Naive B cell (primary cell): ENCODE results near the gene SYNE2. TPM values are rescaled to one million over a fixed set of nuclear protein-coding genes. Genes with fewer than 3 reads are reported as not detected.
A peak's percentile ranks its signal among the peaks of the same experiment; 100 is the strongest.
"Not testable (repeated sequence)": the region's sequence is repeated elsewhere in the genome, so short reads cannot be mapped to it uniquely, and the experiment has no call there.

ENCODE experiments used
- ATAC-seq, 2 donors: fragments of 150-1000 bp; cut with Tn5 transposase; 2 replicates each; pipeline ENCODE4 v1.10.0; 2021; ENCODE audit warnings: low read depth in 2 of 2, mild to moderate bottlenecking in 2 of 2, moderate library complexity in 2 of 2
- DNase-seq: peaks from one replicate; pipeline ENCODE4 v3.0.0; 2022
- H3K27ac Mint-ChIP-seq, 6 donors: one replicate each; pipeline ENCODE4 v1.8.0; 2020 to 2022; ENCODE audit warnings: mild to moderate bottlenecking in 6 of 6, mixed read lengths in 6 of 6, moderate library complexity in 5 of 6, inconsistent platforms in 2 of 6
- H3K27me3 Mint-ChIP-seq, 3 donors: one replicate each; pipeline ENCODE4 v1.8.0; 2021 to 2022; ENCODE audit warnings: mixed read lengths in 3 of 3, mild to moderate bottlenecking in 1 of 3
- H3K36me3 Mint-ChIP-seq, 2 donors: one replicate each; pipeline ENCODE4 v1.8.0; 2020 to 2022; ENCODE audit warnings: mixed read lengths in 2 of 2, inconsistent platforms in 1 of 2, mild to moderate bottlenecking in 1 of 2
- H3K4me1 Mint-ChIP-seq, 3 donors: one replicate each; pipeline ENCODE4 v1.8.0; 2020 to 2022; ENCODE audit warnings: mixed read lengths in 3 of 3, inconsistent platforms in 1 of 3, mild to moderate bottlenecking in 1 of 3, moderate library complexity in 1 of 3
- H3K4me3 Mint-ChIP-seq, 8 donors: one replicate each; pipeline ENCODE4 v1.8.0; 2020 to 2022; ENCODE audit warnings: mild to moderate bottlenecking in 8 of 8, mixed read lengths in 8 of 8, moderate library complexity in 8 of 8, inconsistent platforms in 2 of 8
- H3K9me3 Mint-ChIP-seq, 7 donors: one replicate each; pipeline ENCODE4 v1.8.0; 2020 to 2022; ENCODE audit warnings: mixed read lengths in 7 of 7, mild to moderate bottlenecking in 5 of 7, inconsistent platforms in 2 of 7, moderate library complexity in 1 of 7
- polyA plus RNA-seq, 6 donors: library from polyadenylated mRNA; unstranded; fragments of 300-500 nt; fragmentation: Illumina TruSeq; gene quantifications; one replicate each; pipeline ENCODE4 v1.2.3, GENCODE V29; 2021; ENCODE audit warnings: low read depth in 6 of 6

SYNE2 gene
- polyA plus RNA-seq, 6 donors from 2014 or later, result 12.0 to 24.8 (median 19.0) TPM

GRCh38 chr14:64126548-64126947 is 273.7 kb downstream of the SYNE2 start:
- ATAC-seq (no peak), DNase-seq (no peak)
- H3K36me3 Mint-ChIP-seq, result peaks cover 0 to 26% of the 10 kb centered on the region in 2 donors
- H3K27ac Mint-ChIP-seq, result no peak overlapping the region
- no peaks in the 10 kb centered on the region for H3K27me3 Mint-ChIP-seq
- peak overlapping the region in 1 of 8 donors; percentile 55 for H3K4me3 Mint-ChIP-seq
- no peaks in the 10 kb centered on the region for H3K4me1 Mint-ChIP-seq
- no peaks in the 10 kb centered on the region for H3K9me3 Mint-ChIP-seq

- H3K9me3 Mint-ChIP-seq, result no peaks in the 10 kb centered on the region
- DNase-seq (no peak), ATAC-seq (no peak)
- H3K27me3 Mint-ChIP-seq, result no peaks in the 10 kb centered on the region
- H3K4me3 Mint-ChIP-seq, result no peak overlapping the region
- peaks cover 0 to 6% of the 10 kb centered on the region in 2 donors for H3K36me3 Mint-ChIP-seq
- H3K27ac Mint-ChIP-seq, result peak overlapping the region in 2 of 6 donors; percentile 9 to 66
- H3K4me1 Mint-ChIP-seq, result no peaks in the 10 kb centered on the region
Observed at GRCh38 chr14:64137657-64138290, 285.0 kb downstream of the SYNE2 start.

- Mint-ChIP-seq H3K4me3 (no peak overlapping the region), H3K36me3 (peaks cover 0 to 1% of the 10 kb centered on the region in 2 donors), H3K27me3 (no peaks in the 10 kb centered on the region), H3K9me3 (no peaks in the 10 kb centered on the region), H3K4me1 (no peaks in the 10 kb centered on the region), H3K27ac (no peak overlapping the region)
- DNase-seq (no peak), ATAC-seq (no peak)
Observed at GRCh38 chr14:64147126-64147790, 294.5 kb downstream of the SYNE2 start.

- no peaks in the 10 kb centered on the region for H3K9me3 Mint-ChIP-seq
- DNase-seq (no peak), ATAC-seq (no peak)
- no peak overlapping the region for H3K4me3 Mint-ChIP-seq
- H3K27me3 Mint-ChIP-seq, result no peaks in the 10 kb centered on the region
- H3K4me1 Mint-ChIP-seq, result no peaks in the 10 kb centered on the region
- H3K27ac Mint-ChIP-seq, result peak overlapping the region in 1 of 6 donors; percentile 54
- peaks cover 0 to 5% of the 10 kb centered on the region in 2 donors for H3K36me3 Mint-ChIP-seq
Observed at GRCh38 chr14:64149921-64150320, 297.1 kb downstream of the SYNE2 start.

GRCh38 chr14:64158608-64159007 is 305.8 kb downstream of the SYNE2 start:
- Mint-ChIP-seq H3K36me3 (no peaks in the 10 kb centered on the region), H3K27ac (peak overlapping the region in 1 of 6 donors; percentile 74), H3K4me3 (no peak overlapping the region), H3K27me3 (no peaks in the 10 kb centered on the region), H3K9me3 (no peaks in the 10 kb centered on the region), H3K4me1 (peaks cover 5 to 18% (median 7%) of the 10 kb centered on the region in 3 donors)
- ATAC-seq (no peak), DNase-seq (no peak)

- peak; percentile 61 to 62 for ATAC-seq
- Mint-ChIP-seq H3K27me3 (no peaks in the 10 kb centered on the region), H3K4me1 (peaks cover 5 to 18% (median 7%) of the 10 kb centered on the region in 3 donors), H3K27ac (peak overlapping the region in 4 of 6 donors; percentile 16 to 66 (median 38)), H3K9me3 (no peaks in the 10 kb centered on the region), H3K4me3 (no peak overlapping the region), H3K36me3 (no peaks in the 10 kb centered on the region)
- DNase-seq, result peak; percentile 46
Observed at GRCh38 chr14:64159588-64159987, 306.8 kb downstream of the SYNE2 start.

- H3K36me3 Mint-ChIP-seq, result no peaks in the 10 kb centered on the region
- peaks cover 4 to 21% (median 5%) of the 10 kb centered on the region in 3 donors for H3K4me1 Mint-ChIP-seq
- H3K27ac Mint-ChIP-seq, result peak overlapping the region in 4 of 6 donors; percentile 4 to 90 (median 62)
- ATAC-seq (peak; percentile 88 to 97), DNase-seq (peak; percentile 24)
- H3K9me3 Mint-ChIP-seq, result no peaks in the 10 kb centered on the region
- no peaks in the 10 kb centered on the region for H3K27me3 Mint-ChIP-seq
- peak overlapping the region in 2 of 8 donors; percentile 7 to 53 for H3K4me3 Mint-ChIP-seq
Observed at GRCh38 chr14:64170181-64170580, 317.4 kb downstream of the SYNE2 start.

GRCh38 chr14:64174922-64175782 is 322.3 kb downstream of the SYNE2 start:
- peak overlapping the region in 2 of 6 donors; percentile 15 to 49 for H3K27ac Mint-ChIP-seq
- ATAC-seq (no peak), DNase-seq (no peak)
- H3K9me3 Mint-ChIP-seq, result no peaks in the 10 kb centered on the region
- no peak overlapping the region for H3K4me3 Mint-ChIP-seq
- peaks cover 4 to 13% (median 5%) of the 10 kb centered on the region in 3 donors for H3K4me1 Mint-ChIP-seq
- no peaks in the 10 kb centered on the region for H3K27me3 Mint-ChIP-seq
- H3K36me3 Mint-ChIP-seq, result peaks cover 0 to 6% of the 10 kb centered on the region in 2 donors

GRCh38 chr14:64176330-64176729 is 323.5 kb downstream of the SYNE2 start:
- Mint-ChIP-seq H3K36me3 (peaks cover 0 to 6% of the 10 kb centered on the region in 2 donors), H3K4me1 (peaks cover 0 to 7% (median 3%) of the 10 kb centered on the region in 3 donors), H3K4me3 (no peak overlapping the region), H3K27me3 (no peaks in the 10 kb centered on the region), H3K27ac (peak overlapping the region in 1 of 6 donors; percentile 69), H3K9me3 (no peaks in the 10 kb centered on the region)
- ATAC-seq (no peak), DNase-seq (no peak)

GRCh38 chr14:64178814-64179213 is 326.0 kb downstream of the SYNE2 start:
- no peaks in the 10 kb centered on the region for H3K9me3 Mint-ChIP-seq

GRCh38 chr14:64182908-64183307 is 330.1 kb downstream of the SYNE2 start:
- not testable (repeated sequence) for H3K4me3 Mint-ChIP-seq, DNase-seq, ATAC-seq, H3K9me3 Mint-ChIP-seq, H3K4me1 Mint-ChIP-seq, H3K27me3 Mint-ChIP-seq
- Mint-ChIP-seq H3K27ac (peak overlapping the region in 2 of 6 donors; percentile 42 to 63), H3K36me3 (peaks cover 0 to 10% of the 10 kb centered on the region in 2 donors)

More at GRCh38 chr14:64178814-64179213, 326.0 kb downstream of the SYNE2 start:
- H3K36me3 Mint-ChIP-seq, result peaks cover 0 to 6% of the 10 kb centered on the region in 2 donors
- H3K4me1 Mint-ChIP-seq, result peaks cover 0 to 4% (median 0%) of the 10 kb centered on the region in 3 donors
- H3K4me3 Mint-ChIP-seq, result no peak overlapping the region
- peak overlapping the region in 1 of 6 donors; percentile 10 for H3K27ac Mint-ChIP-seq
- ATAC-seq, result no peak
- H3K27me3 Mint-ChIP-seq, result no peaks in the 10 kb centered on the region
- no peak for DNase-seq

GRCh38 chr14:64184103-64184729 is 331.4 kb downstream of the SYNE2 start:
- Mint-ChIP-seq H3K4me1 (peaks cover 0 to 8% (median 0%) of the 10 kb centered on the region in 3 donors), H3K27me3 (no peaks in the 10 kb centered on the region), H3K9me3 (peaks cover 0 to 2% (median 0%) of the 10 kb centered on the region in 7 donors), H3K27ac (peak overlapping the region in 4 of 6 donors; percentile 13 to 40 (median 20)), H3K36me3 (peaks cover 0 to 10% of the 10 kb centered on the region in 2 donors), H3K4me3 (no peak overlapping the region)
- ATAC-seq (no peak), DNase-seq (no peak)

GRCh38 chr14:64185184-64185583 is 332.4 kb downstream of the SYNE2 start:
- Mint-ChIP-seq H3K27ac (peak overlapping the region in 3 of 6 donors; percentile 28 to 79 (median 47)), H3K36me3 (peaks cover 0 to 5% of the 10 kb centered on the region in 2 donors), H3K4me1 (peaks cover 0 to 14% (median under 1%) of the 10 kb centered on the region in 3 donors), H3K4me3 (no peak overlapping the region), H3K9me3 (peaks cover 0 to 2% (median 0%) of the 10 kb centered on the region in 7 donors), H3K27me3 (no peaks in the 10 kb centered on the region)
- DNase-seq (no peak), ATAC-seq (no peak)
